GM12801 (cell line): ENCODE results near the gene CSTF3.

Source experiments
- CTCF ChIP-seq: IDR thresholded peaks from one replicate; pipeline ENCODE4 v1.5.1; 2011; ENCODE audit warnings: control low read depth; ENCODE audit not compliant: insufficient read length; ENCODE audit errors: extremely low read depth

The CSTF3 gene

GRCh38 chr11:33132510-33132909 is 28.8 kb downstream of the CSTF3 start:
- TF ChIP-seq CTCF, result no peak

GRCh38 chr11:33128739-33129138 is 32.5 kb downstream of the CSTF3 start:
- no peak for TF ChIP-seq CTCF

- no peak for TF ChIP-seq CTCF
These were observed 35.7 kb downstream of the CSTF3 start for GRCh38 chr11:33125611-33126010.

- no peak for TF ChIP-seq CTCF
These were observed 36.3 kb downstream of the CSTF3 start for GRCh38 chr11:33125025-33125424.

GRCh38 chr11:33116535-33116934 is 44.7 kb downstream of the CSTF3 start:
- TF ChIP-seq CTCF, result no peak

- no peak for TF ChIP-seq CTCF
These were observed 51.2 kb downstream of the CSTF3 start for GRCh38 chr11:33110083-33110482.

GRCh38 chr11:33109294-33109895 is 51.9 kb downstream of the CSTF3 start:
- TF ChIP-seq CTCF, result no peak

- no peak for TF ChIP-seq CTCF
These were observed 57.4 kb downstream of the CSTF3 start for GRCh38 chr11:33103836-33104235.
